ENCODE results near the gene PPP3CA.

DNA sequence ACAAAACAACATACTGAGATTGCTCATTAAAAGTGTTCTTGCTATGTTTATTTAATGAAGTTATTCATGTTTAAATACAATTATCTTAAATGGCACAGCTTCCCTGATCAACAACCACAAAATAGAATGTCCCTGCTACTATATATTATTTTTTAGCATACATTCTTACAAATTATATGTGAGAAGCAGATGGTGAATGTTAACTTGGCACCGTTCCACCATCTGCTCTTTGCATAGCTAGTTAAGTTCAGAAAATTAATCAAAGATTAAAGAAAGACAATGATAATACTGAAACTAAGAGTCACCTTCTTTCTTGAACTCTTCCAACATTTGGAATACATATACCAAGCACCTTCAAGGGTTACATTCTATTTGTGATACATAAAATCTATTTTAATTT lies 94.2 kb downstream of the PPP3CA start:
- TF ChIP-seq, protein P1, sequence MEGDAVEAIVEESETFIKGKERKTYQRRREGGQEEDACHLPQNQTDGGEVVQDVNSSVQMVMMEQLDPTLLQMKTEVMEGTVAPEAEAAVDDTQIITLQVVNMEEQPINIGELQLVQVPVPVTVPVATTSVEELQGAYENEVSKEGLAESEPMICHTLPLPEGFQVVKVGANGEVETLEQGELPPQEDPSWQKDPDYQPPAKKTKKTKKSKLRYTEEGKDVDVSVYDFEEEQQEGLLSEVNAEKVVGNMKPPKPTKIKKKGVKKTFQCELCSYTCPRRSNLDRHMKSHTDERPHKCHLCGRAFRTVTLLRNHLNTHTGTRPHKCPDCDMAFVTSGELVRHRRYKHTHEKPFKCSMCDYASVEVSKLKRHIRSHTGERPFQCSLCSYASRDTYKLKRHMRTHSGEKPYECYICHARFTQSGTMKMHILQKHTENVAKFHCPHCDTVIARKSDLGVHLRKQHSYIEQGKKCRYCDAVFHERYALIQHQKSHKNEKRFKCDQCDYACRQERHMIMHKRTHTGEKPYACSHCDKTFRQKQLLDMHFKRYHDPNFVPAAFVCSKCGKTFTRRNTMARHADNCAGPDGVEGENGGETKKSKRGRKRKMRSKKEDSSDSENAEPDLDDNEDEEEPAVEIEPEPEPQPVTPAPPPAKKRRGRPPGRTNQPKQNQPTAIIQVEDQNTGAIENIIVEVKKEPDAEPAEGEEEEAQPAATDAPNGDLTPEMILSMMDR (conservative IDR thresholded peaks at IDR 0.05), result no peak
- no peak for TF ChIP-seq EZH2 (IDR thresholded peaks at IDR 0.05; ENCODE audit: low read depth)
